ENCODE data around the gene RMND1.

- TF ChIP-seq CEBPB (IDR thresholded peaks at IDR 0.05) (no peak), POLR2AphosphoS2 (conservative IDR thresholded peaks at IDR 0.05; ENCODE audit: low read length) (no peak), EP300 (IDR thresholded peaks at IDR 0.05) (no peak), CTCF (IDR thresholded peaks at IDR 0.05) (peak; percentile 75), RAD21 (conservative IDR thresholded peaks at IDR 0.05 in 1 of 2, IDR thresholded peaks at IDR 0.05 in 1 of 2) (peak; percentile 54 to 64)
These were observed 24.0 kb upstream of the RMND1 start for GRCh38 chr6:151475653-151476523.
